GM23338 (cell line): ENCODE results near the gene CCDC32.

ENCODE experiments used
- ZNF462 ChIP-seq: fragments of 250-450 bp; sonication (Bioruptor Pico); IDR thresholded peaks from 2 replicates; pipeline ENCODE4 v1.5.0; 2020; ENCODE audit warnings: mild to moderate bottlenecking, moderate library complexity
- TF ChIP-seq, protein P1 (sequence below), 2 experiments: fragments of 200-600 bp in 1 of 2; sonication (generic) in 1 of 2; conservative IDR thresholded peaks; 2 replicates each; pipeline versions ENCODE4 v1.5.1 to v1.6.1; 2016 to 2017; ENCODE audit warnings: antibody characterized with exemption in 2 of 2, low read depth in 2 of 2, mild to moderate bottlenecking in 2 of 2, moderate library complexity in 1 of 2

GRCh38 chr15:40562691-40563090, 2.2 kb downstream of the CCDC32 start:
- TF ChIP-seq, protein P1, sequence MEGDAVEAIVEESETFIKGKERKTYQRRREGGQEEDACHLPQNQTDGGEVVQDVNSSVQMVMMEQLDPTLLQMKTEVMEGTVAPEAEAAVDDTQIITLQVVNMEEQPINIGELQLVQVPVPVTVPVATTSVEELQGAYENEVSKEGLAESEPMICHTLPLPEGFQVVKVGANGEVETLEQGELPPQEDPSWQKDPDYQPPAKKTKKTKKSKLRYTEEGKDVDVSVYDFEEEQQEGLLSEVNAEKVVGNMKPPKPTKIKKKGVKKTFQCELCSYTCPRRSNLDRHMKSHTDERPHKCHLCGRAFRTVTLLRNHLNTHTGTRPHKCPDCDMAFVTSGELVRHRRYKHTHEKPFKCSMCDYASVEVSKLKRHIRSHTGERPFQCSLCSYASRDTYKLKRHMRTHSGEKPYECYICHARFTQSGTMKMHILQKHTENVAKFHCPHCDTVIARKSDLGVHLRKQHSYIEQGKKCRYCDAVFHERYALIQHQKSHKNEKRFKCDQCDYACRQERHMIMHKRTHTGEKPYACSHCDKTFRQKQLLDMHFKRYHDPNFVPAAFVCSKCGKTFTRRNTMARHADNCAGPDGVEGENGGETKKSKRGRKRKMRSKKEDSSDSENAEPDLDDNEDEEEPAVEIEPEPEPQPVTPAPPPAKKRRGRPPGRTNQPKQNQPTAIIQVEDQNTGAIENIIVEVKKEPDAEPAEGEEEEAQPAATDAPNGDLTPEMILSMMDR (conservative IDR thresholded peaks at IDR 0.05; ENCODE audit: low read depth in 2 of 2) = no peak
- no peak for TF ChIP-seq ZNF462 (CRISPR knock-in tag)
